ENCODE measurements around the gene PTPRM. TPM values are rescaled to one million over a fixed set of nuclear protein-coding genes. Genes with fewer than 3 reads are reported as not detected.

PTPRM gene
- total RNA-seq, 1 donor: 64.2 TPM

GRCh38 chr18:8167026-8167425 lies 599.9 kb downstream of the PTPRM start:
- no peak for TF ChIP-seq CTCF (IDR thresholded peaks at IDR 0.05; ENCODE audit: insufficient read depth, low read length)

GRCh38 chr18:8167673-8168072 lies 600.6 kb downstream of the PTPRM start:
- no peak for TF ChIP-seq CTCF (IDR thresholded peaks at IDR 0.05; ENCODE audit: insufficient read depth, low read length)
- DNase-seq (ENCODE audit: low read depth): no peak
- no peak overlapping the region for H3K4me3 ChIP-seq (ENCODE audit: low read depth, low read length)

More at GRCh38 chr18:8167026-8167425, 599.9 kb downstream of the PTPRM start:
- no peak for DNase-seq (ENCODE audit: low read depth)
- no peak overlapping the region for H3K4me3 ChIP-seq (ENCODE audit: low read depth, low read length)

GRCh38 chr18:8169722-8170121 lies 602.6 kb downstream of the PTPRM start:
- no peak for TF ChIP-seq CTCF (IDR thresholded peaks at IDR 0.05; ENCODE audit: insufficient read depth, low read length)
- no peak for DNase-seq (ENCODE audit: low read depth)
- no peak overlapping the region for H3K4me3 ChIP-seq (ENCODE audit: low read depth, low read length)

GRCh38 chr18:8174771-8175170 lies 607.7 kb downstream of the PTPRM start:
- no peak for TF ChIP-seq CTCF (IDR thresholded peaks at IDR 0.05; ENCODE audit: insufficient read depth, low read length)
- DNase-seq (ENCODE audit: low read depth): no peak
- no peak overlapping the region for H3K4me3 ChIP-seq (ENCODE audit: low read depth, low read length)

GRCh38 chr18:8175501-8176061 lies 608.5 kb downstream of the PTPRM start:
- no peak for DNase-seq (ENCODE audit: low read depth)
- H3K4me3 ChIP-seq (ENCODE audit: low read depth, low read length): no peak overlapping the region
- no peak for TF ChIP-seq CTCF (IDR thresholded peaks at IDR 0.05; ENCODE audit: insufficient read depth, low read length)

GRCh38 chr18:8176109-8176508 lies 609.0 kb downstream of the PTPRM start:
- TF ChIP-seq CTCF (IDR thresholded peaks at IDR 0.05; ENCODE audit: insufficient read depth, low read length): no peak
- DNase-seq (ENCODE audit: low read depth): peak; percentile 30
- H3K4me3 ChIP-seq (ENCODE audit: low read depth, low read length): no peak overlapping the region

- H3K4me3 ChIP-seq (ENCODE audit: low read depth, low read length): no peak overlapping the region
- no peak for TF ChIP-seq CTCF (IDR thresholded peaks at IDR 0.05; ENCODE audit: insufficient read depth, low read length)
- DNase-seq (ENCODE audit: low read depth): no peak
Observed at GRCh38 chr18:8176554-8176953, 609.4 kb downstream of the PTPRM start.

Measured in fibroblast of the aortic adventitia (primary cell).